ENCODE measurements around the gene RPS19.

The RPS19 gene

GRCh38 chr19:41845001-41845050, 15.2 kb upstream of the RPS19 start, which contains the start of gene DMRTC2:
DMRTC2 (plus strand) TSS chr19:41845042; CDS start chr19:41847429, 2,387 bp downstream.
- Histone ChIP-seq H3K9me3 (no peaks in the 10 kb centered on the region), H3K4me3 (ENCODE audit: low read depth, low read length) (no peak within 1 kb of the TSS), H3K27me3 (peaks cover 22% of the 10 kb centered on the region), H3K36me3 (no peaks in the 10 kb centered on the region), H3K4me1 (no peaks in the 10 kb centered on the region)
- DNase-seq = no peak
- TF ChIP-seq, protein P1, sequence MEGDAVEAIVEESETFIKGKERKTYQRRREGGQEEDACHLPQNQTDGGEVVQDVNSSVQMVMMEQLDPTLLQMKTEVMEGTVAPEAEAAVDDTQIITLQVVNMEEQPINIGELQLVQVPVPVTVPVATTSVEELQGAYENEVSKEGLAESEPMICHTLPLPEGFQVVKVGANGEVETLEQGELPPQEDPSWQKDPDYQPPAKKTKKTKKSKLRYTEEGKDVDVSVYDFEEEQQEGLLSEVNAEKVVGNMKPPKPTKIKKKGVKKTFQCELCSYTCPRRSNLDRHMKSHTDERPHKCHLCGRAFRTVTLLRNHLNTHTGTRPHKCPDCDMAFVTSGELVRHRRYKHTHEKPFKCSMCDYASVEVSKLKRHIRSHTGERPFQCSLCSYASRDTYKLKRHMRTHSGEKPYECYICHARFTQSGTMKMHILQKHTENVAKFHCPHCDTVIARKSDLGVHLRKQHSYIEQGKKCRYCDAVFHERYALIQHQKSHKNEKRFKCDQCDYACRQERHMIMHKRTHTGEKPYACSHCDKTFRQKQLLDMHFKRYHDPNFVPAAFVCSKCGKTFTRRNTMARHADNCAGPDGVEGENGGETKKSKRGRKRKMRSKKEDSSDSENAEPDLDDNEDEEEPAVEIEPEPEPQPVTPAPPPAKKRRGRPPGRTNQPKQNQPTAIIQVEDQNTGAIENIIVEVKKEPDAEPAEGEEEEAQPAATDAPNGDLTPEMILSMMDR (IDR thresholded peaks at IDR 0.05; ENCODE audit: low read depth, low read length) = no peak

- TF ChIP-seq, protein P1 (IDR thresholded peaks at IDR 0.05; ENCODE audit: low read depth, low read length) = no peak
- Histone ChIP-seq H3K9me3 (no peaks in the 10 kb centered on the region), H3K27me3 (peaks cover 22% of the 10 kb centered on the region), H3K36me3 (no peaks in the 10 kb centered on the region), H3K4me1 (no peaks in the 10 kb centered on the region), H3K4me3 (ENCODE audit: low read depth, low read length) (no peak overlapping the region)
- DNase-seq = no peak
These were observed 14.9 kb upstream of the RPS19 start for GRCh38 chr19:41845051-41845590.

- TF ChIP-seq, protein P1 (IDR thresholded peaks at IDR 0.05; ENCODE audit: low read depth, low read length) = no peak
These were observed 12.5 kb upstream of the RPS19 start for GRCh38 chr19:41847351-41848105.

GRCh38 chr19:41848666-41849065, 11.4 kb upstream of the RPS19 start:
- TF ChIP-seq, protein P1 (IDR thresholded peaks at IDR 0.05; ENCODE audit: low read depth, low read length) = no peak
- Histone ChIP-seq H3K36me3 (no peaks in the 10 kb centered on the region), H3K4me3 (ENCODE audit: low read depth, low read length) (no peak overlapping the region), H3K4me1 (no peaks in the 10 kb centered on the region), H3K27me3 (peaks cover 47% of the 10 kb centered on the region), H3K9me3 (no peaks in the 10 kb centered on the region)
- no peak for DNase-seq

More at GRCh38 chr19:41847351-41848105, 12.5 kb upstream of the RPS19 start:
- DNase-seq = no peak
- Histone ChIP-seq H3K4me1 (no peaks in the 10 kb centered on the region), H3K36me3 (no peaks in the 10 kb centered on the region), H3K9me3 (no peaks in the 10 kb centered on the region), H3K27me3 (peaks cover 36% of the 10 kb centered on the region), H3K4me3 (ENCODE audit: low read depth, low read length) (no peak overlapping the region)

DNA sequence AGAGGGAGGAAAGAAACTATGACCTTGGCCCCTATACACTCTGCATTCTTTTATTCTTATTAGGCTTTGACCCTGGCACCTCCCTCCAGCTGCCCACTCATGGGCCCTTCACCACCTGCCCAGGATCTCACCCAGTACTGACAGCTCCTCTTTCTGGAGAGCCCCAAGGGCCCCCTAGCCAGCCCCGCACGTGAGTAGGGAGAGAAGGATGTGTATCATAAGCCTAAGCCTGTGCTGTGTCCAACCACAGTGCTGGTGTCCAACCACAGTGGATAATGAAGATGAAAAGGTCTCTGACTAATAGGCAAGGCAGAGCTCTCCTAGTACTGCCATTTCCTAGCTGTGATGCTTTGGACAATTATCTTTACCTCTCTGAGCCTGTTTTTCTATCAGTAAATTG, 11.0 kb upstream of the RPS19 start:
- TF ChIP-seq, protein P1 (IDR thresholded peaks at IDR 0.05; ENCODE audit: low read depth, low read length) = no peak
- H3K36me3 ChIP-seq = no peaks in the 10 kb centered on the region
- no peaks in the 10 kb centered on the region for H3K9me3 ChIP-seq
- no peak for DNase-seq
- H3K4me1 ChIP-seq = no peaks in the 10 kb centered on the region
- no peak overlapping the region for H3K4me3 ChIP-seq (ENCODE audit: low read depth, low read length)
- H3K27me3 ChIP-seq = peaks cover 51% of the 10 kb centered on the region

DNA sequence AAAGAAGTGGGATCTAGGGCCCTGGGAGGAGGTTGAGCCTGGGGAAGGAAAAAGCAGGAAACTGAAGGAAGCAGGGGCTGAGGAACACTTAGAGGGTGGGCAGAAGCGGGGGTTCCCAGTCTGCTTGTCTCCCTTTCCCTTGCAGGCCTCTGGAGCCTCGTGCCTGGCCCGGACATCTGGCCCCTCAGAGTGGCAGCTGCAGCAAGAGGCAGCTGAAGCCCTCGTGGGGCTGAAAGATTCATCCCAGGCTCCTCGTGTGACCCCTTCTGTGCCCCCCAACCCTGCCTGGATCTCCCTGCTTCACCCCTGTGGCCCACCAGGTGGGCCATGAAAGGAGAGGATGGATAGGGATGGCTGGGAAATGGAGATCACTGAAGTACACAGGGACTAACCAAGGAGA, 9.7 kb upstream of the RPS19 start:
- H3K27me3 ChIP-seq = peaks cover 65% of the 10 kb centered on the region
- no peaks in the 10 kb centered on the region for H3K4me1 ChIP-seq
- H3K36me3 ChIP-seq = no peaks in the 10 kb centered on the region
- no peaks in the 10 kb centered on the region for H3K9me3 ChIP-seq
- no peak overlapping the region for H3K4me3 ChIP-seq (ENCODE audit: low read depth, low read length)
- DNase-seq = no peak
- TF ChIP-seq, protein P1 (IDR thresholded peaks at IDR 0.05; ENCODE audit: low read depth, low read length) = no peak

All from BE2C (cell line).